Adrenal gland (tissue), 12 donors: ENCODE results near the gene TMEM221. TPM values are rescaled to one million over a fixed set of nuclear protein-coding genes. Genes with fewer than 3 reads are reported as not detected.

Experiments used
- DNase-seq, 7 donors: peaks; one replicate each; pipeline ENCODE4 v3.0.0-alpha.2; 2019 to 2020
- H3K27ac ChIP-seq, 5 donors: fragments of 200-600 bp; sonication (generic) in 4 of 5; 1 replicate in 3 of 5; 2 replicates in 2 of 5; pipeline versions ENCODE4 v1.5.1 to v1.8.0; 2016 to 2020; ENCODE audit warnings: mild to moderate bottlenecking in 1 of 5
- H3K27me3 ChIP-seq: fragments of 200-600 bp; 2 replicates; pipeline ENCODE4 v1.8.0; 2021
- H3K36me3 ChIP-seq, 2 donors: fragments of 200-600 bp; replicated peaks in 1 of 2; 1 replicate in 1 of 2; 2 replicates in 1 of 2; pipeline versions ENCODE4 v1.5.1 to v1.8.0; 2018 to 2022
- H3K4me1 ChIP-seq, 2 donors: fragments of 200-600 bp; replicated peaks in 1 of 2; 1 replicate in 1 of 2; 2 replicates in 1 of 2; pipeline versions ENCODE4 v1.5.1 to v1.8.0; 2018 to 2021
- H3K4me3 ChIP-seq, 4 donors: fragments of 200-600 bp; sonication (generic) in 3 of 4; one replicate each; pipeline ENCODE4 v1.5.1; 2016 to 2018
- H3K9me3 ChIP-seq, 3 donors: fragments of 200-600 bp; sonication (generic) in 1 of 3; replicated peaks in 1 of 3; 1 replicate in 2 of 3; 2 replicates in 1 of 3; pipeline versions ENCODE4 v1.5.1 to v1.8.0; 2016 to 2021
- POLR2A ChIP-seq, 2 donors: fragments of 450-650 bp; IDR thresholded peaks; one replicate each; pipeline ENCODE4 v1.6.1; 2017; ENCODE audit warnings: antibody characterized with exemption in 2 of 2, mild to moderate bottlenecking in 2 of 2, moderate library complexity in 1 of 2
- WGBS, 4 donors: extraction: QIAGEN DNeasy Blood & Tissue Kit in 2 of 4; methylation state at CpG; one replicate each; pipeline versions ENCODE4 v1.1.5 to v1.1.7; 2013 to 2017; 5-methylcytosine and 5-hydroxymethylcytosine counted together
- intact Hi-C, 2 donors: fragments of 100-400 bp; cut with DNase I; formaldehyde crosslinking; loops; one replicate each; pipeline versions ENCODE4 v1.14.1 to v1.15.0; 2022 to 2023
- polyA plus RNA-seq, 3 donors: library from polyadenylated mRNA; stranded (reverse); fragments of 200-250 nt in 2 of 3; fragments of 350-450 nt in 1 of 3; fragmentation: Illumina TruSeq in 1 of 3; extraction: RNeasy Lipid Tissue Mini Kit (QIAGEN cat#74804) in 1 of 3; gene quantifications; one replicate each; pipeline ENCODE4 v1.2.3, GENCODE V29; 2013 to 2014
- total RNA-seq, 9 donors: library from RNA; depleted of rRNA in 4 of 9; stranded (reverse); fragments of >200 nt in 4 of 9; fragments of 120-200 nt in 1 of 9; fragmentation: NEBNext Ultra II Directional in 1 of 9; extraction: Animal tissue kit (Norgen Biotek cat#: 25700) in 1 of 9; gene quantifications; one replicate each; pipeline versions ENCODE4 v1.1.0 to v1.2.4, GENCODE V29; 2013 to 2023
- TF ChIP-seq, protein P1 (sequence below), 6 experiments: fragments of 450-650 bp in 4 of 6; fragments of 200-600 bp in 2 of 6; sonication (generic) in 1 of 6; IDR thresholded peaks; 1 replicate in 5 of 6; 2 replicates in 1 of 6; pipeline versions ENCODE4 v1.5.1 to v1.8.0; 2016 to 2021; ENCODE audit warnings: antibody characterized with exemption in 6 of 6, mild to moderate bottlenecking in 2 of 6, moderate library complexity in 1 of 6
- donor health status: healthy with polysubstance abuse.
- donor health status: Bipolar disorder and iron deficiency.
- donor health status: DM: yes; HTN: yes; CAD: no.
- donor health status: DM: no; HTN: no; CAD: no.
- donor health status: DM: no; HTN: no; CAD: no.
- donor health status: DM: yes; HTN: yes; CAD: no.

The TMEM221 gene
- total and polyA plus RNA-seq, 12 donors, result 0.22 to 8.7 (median 3.6) TPM

DNA sequence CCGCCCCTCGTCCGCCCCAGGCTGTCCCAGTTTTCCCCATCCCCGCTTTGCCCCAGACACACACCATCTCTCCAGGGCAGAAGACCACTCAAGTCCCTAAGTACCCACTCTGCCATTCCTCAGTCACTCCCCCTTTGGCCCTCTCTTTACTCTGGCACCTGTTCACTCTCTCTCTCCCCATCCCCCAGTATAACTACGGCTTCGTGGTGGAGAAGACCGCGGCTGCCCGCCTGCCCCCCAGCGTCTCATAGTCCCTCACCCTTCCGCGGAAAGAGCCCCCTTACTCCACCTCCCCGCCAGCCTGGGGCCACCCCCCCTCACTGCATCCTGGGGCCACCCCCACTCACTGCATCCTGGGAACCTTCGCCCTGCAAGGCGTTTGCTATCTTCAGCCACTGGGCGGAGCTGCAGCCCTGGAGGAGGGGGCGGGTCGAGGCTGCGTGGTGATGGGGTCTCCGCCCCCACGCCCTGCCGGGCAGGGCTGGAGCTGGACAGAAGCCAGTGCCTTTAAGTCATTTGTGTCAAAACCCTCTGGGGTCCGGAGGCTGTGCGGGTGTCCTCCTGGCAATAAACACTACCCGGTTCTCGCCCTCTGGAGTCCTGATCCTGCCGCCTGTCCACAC lies 23.6 kb downstream of the TMEM221 start:
- WGBS, 4 donors, result 21 to 52% (median 24%) methylated on average over 7 to 27 of the region's 27 CpGs
- no peaks in the 10 kb centered on the region for H3K9me3 ChIP-seq
- intact Hi-C loops, result no loop called here

DNA sequence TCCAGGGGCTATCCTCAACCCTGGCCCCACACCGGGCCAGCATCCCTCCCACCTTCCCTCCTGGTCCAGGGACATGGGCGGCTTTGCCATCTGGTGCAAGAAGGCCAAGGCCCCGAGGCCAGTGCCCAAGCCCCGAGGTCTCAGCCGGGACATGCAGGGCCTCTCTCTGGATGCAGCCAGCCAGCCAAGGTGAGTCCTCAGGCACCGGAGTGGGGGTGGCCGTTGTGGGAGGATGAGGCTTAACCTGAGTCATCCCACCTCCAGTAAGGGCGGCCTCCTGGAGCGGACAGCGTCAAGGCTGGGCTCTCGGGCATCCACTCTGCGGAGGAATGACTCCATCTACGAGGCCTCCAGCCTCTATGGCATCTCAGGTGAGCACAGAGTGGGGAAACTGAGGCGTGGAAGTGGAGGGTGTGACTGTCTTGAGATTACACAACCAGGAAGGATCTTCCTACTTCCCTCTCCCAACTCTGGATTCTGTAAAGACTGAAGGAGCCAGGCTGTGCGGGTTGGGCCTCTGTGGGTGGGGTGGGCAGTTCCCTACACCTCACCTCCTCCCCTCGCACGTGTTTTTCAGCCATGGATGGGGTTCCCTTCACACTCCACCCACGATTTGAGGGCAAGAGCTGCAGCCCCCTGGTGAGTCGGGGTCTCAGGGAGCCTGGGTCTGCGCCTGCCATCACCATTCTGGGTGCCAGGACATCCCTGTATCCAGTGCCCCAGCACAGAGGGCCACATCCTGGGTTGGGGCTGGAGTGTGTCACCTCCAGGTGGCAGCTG lies 24.8 kb downstream of the TMEM221 start:
- WGBS, 4 donors, result 62 to 77% (median 72%) methylated on average over 10 to 20 of the region's 20 CpGs

More for the DNA sequence above, 23.6 kb downstream of the TMEM221 start:
- peak; percentile 58 to 70 (median 69) for DNase-seq
- Histone ChIP-seq H3K36me3 (no peaks in the 10 kb centered on the region), H3K27me3 (no peaks in the 10 kb centered on the region), H3K4me1 (peaks cover 11% of the 10 kb centered on the region in 2 donors), H3K27ac (no peak overlapping the region), H3K4me3 (no peak overlapping the region)
- TF ChIP-seq, protein P1, sequence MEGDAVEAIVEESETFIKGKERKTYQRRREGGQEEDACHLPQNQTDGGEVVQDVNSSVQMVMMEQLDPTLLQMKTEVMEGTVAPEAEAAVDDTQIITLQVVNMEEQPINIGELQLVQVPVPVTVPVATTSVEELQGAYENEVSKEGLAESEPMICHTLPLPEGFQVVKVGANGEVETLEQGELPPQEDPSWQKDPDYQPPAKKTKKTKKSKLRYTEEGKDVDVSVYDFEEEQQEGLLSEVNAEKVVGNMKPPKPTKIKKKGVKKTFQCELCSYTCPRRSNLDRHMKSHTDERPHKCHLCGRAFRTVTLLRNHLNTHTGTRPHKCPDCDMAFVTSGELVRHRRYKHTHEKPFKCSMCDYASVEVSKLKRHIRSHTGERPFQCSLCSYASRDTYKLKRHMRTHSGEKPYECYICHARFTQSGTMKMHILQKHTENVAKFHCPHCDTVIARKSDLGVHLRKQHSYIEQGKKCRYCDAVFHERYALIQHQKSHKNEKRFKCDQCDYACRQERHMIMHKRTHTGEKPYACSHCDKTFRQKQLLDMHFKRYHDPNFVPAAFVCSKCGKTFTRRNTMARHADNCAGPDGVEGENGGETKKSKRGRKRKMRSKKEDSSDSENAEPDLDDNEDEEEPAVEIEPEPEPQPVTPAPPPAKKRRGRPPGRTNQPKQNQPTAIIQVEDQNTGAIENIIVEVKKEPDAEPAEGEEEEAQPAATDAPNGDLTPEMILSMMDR (IDR thresholded peaks at IDR 0.05), result peak; percentile 35 to 66 (median 52)
- no peak for TF ChIP-seq POLR2A (IDR thresholded peaks at IDR 0.05)

GRCh38 chr19:17421942-17422341 lies 26.5 kb downstream of the TMEM221 start:
- no peak overlapping the region for H3K4me3 ChIP-seq
- TF ChIP-seq POLR2A (IDR thresholded peaks at IDR 0.05), result no peak
- TF ChIP-seq, protein P1 (IDR thresholded peaks at IDR 0.05), result no peak
- no peak overlapping the region for H3K27ac ChIP-seq
- intact Hi-C loops, result no loop called here
- WGBS, 4 donors, result 94 to 100% (median 95%) methylated on average over 4 of the region's 4 CpGs
- H3K27me3 ChIP-seq, result no peaks in the 10 kb centered on the region
- no peak for DNase-seq
- H3K4me1 ChIP-seq, result peaks cover 9 to 13% of the 10 kb centered on the region in 2 donors
- H3K36me3 ChIP-seq, result no peaks in the 10 kb centered on the region
- H3K9me3 ChIP-seq, result no peaks in the 10 kb centered on the region

More for the DNA sequence above, 24.8 kb downstream of the TMEM221 start:
- H3K27ac ChIP-seq, result no peak overlapping the region
- H3K9me3 ChIP-seq, result no peaks in the 10 kb centered on the region
- H3K36me3 ChIP-seq, result no peaks in the 10 kb centered on the region
- H3K4me3 ChIP-seq, result no peak overlapping the region
- peak in 2 of 7 donors; percentile 50 to 59 for DNase-seq
- intact Hi-C loops, result no loop called here
- H3K27me3 ChIP-seq, result no peaks in the 10 kb centered on the region
- no peak for TF ChIP-seq POLR2A (IDR thresholded peaks at IDR 0.05)
- TF ChIP-seq, protein P1 (IDR thresholded peaks at IDR 0.05), result no peak
- H3K4me1 ChIP-seq, result peaks cover 8 to 13% of the 10 kb centered on the region in 2 donors

- Histone ChIP-seq H3K4me1 (peaks cover 9 to 13% of the 10 kb centered on the region in 2 donors), H3K9me3 (no peaks in the 10 kb centered on the region), H3K36me3 (no peaks in the 10 kb centered on the region), H3K4me3 (peak overlapping the region; percentile 9 to 95 (median 80)), H3K27me3 (no peaks in the 10 kb centered on the region), H3K27ac (peak overlapping the region; percentile 56 to 91 (median 69))
- WGBS, 4 donors, result 3 to 7% (median 5%) methylated on average over 8 to 25 of the region's 25 CpGs
- intact Hi-C loops, result no loop called here
- TF ChIP-seq, protein P1 (IDR thresholded peaks at IDR 0.05), result peak in 2 of 6 experiments; percentile 21 to 37
- peak in 1 of 2 donors; percentile 40 for TF ChIP-seq POLR2A (IDR thresholded peaks at IDR 0.05)
- DNase-seq, result peak; percentile 67 to 74 (median 68)
These were observed 28.0 kb downstream of the TMEM221 start for GRCh38 chr19:17420475-17420924.
